ENCODE measurements around the gene TTC28.

TTC28 gene

DNA sequence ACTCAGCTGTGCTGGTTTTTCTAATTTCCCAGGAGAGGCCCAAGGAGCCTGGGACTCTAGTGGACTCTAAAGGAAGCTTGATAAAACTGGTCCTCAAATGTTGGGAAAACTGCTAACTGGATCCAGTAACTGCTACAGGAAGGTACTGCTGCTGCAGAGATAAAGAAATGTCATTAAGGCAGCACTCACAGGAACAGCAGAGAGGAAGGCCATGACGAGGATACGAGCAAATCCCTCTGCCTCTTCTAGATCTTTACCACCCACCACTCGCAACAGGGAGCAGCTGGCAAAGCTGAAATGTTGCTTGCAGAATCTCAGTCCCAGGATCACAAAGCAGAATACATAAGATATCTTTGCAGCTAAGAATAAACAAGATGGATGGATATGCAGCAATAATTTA lies 23.5 kb downstream of the TTC28 start:
- DNase-seq (ENCODE audit: low spot score), result no peak
- TF ChIP-seq, protein P1, sequence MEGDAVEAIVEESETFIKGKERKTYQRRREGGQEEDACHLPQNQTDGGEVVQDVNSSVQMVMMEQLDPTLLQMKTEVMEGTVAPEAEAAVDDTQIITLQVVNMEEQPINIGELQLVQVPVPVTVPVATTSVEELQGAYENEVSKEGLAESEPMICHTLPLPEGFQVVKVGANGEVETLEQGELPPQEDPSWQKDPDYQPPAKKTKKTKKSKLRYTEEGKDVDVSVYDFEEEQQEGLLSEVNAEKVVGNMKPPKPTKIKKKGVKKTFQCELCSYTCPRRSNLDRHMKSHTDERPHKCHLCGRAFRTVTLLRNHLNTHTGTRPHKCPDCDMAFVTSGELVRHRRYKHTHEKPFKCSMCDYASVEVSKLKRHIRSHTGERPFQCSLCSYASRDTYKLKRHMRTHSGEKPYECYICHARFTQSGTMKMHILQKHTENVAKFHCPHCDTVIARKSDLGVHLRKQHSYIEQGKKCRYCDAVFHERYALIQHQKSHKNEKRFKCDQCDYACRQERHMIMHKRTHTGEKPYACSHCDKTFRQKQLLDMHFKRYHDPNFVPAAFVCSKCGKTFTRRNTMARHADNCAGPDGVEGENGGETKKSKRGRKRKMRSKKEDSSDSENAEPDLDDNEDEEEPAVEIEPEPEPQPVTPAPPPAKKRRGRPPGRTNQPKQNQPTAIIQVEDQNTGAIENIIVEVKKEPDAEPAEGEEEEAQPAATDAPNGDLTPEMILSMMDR (IDR thresholded peaks at IDR 0.05; ENCODE audit: extremely low read depth, missing control alignments), result no peak

DNA sequence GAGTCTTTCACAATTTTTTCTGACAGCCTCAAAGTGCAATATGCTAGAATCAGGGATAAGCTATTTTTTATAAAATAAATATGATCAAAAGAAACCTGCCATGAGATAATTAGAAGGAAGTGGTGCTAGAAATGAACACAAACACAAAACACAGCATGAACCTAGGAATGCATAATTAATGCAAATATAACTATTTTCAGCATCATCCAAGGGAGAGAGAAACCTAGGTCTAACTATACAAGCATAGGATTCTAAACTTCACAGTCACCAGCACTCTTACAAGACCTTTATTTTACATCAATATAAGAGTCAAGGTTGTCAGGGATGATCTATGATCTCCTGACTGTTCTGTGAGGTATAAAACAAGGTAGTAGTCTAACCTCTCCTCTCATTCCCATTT lies 29.2 kb downstream of the TTC28 start:
- DNase-seq (ENCODE audit: low spot score), result no peak
- TF ChIP-seq, protein P1 (IDR thresholded peaks at IDR 0.05; ENCODE audit: extremely low read depth, missing control alignments), result no peak

DNA sequence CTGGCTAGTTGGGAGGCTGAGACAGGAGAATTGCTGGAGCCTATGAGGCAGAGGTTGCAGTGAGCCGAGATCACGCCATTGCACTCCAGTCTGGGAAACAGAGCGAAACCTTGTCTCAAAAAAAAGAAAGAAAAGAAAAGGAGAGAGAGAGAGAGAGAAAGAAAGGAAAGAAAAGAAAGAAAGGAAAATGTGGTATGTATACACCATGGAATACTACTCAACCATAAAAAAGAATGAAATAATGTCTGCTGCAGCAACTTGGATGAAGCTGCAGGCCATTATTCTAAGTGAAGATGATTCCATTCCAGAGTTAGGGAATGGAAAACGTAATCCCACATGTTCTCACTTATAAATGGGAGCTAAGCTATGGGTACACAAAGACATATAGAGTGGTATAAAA lies 30.8 kb downstream of the TTC28 start:
- TF ChIP-seq, protein P1 (IDR thresholded peaks at IDR 0.05; ENCODE audit: extremely low read depth, missing control alignments), result no peak
- DNase-seq (ENCODE audit: low spot score), result no peak

DNA sequence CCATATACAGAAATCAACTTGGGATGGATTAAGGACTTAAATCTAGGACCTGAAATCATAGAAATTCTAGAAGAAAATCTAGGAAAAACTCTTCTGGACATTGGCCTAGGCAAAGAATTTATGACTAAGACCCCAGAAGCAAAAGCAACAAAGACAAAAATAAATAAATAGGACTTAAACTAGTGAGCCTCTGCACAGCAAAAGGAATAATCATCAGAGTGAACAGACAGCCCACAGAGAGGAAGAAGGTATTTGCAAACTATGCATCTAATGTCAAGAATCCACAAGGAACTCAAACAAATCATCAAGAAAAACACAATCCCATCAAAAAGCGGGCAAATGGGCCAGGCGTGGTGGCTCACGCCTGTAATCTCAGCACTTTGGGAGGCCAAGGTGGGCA lies 32.4 kb downstream of the TTC28 start:
- TF ChIP-seq, protein P1 (IDR thresholded peaks at IDR 0.05; ENCODE audit: extremely low read depth, missing control alignments), result no peak
- DNase-seq (ENCODE audit: low spot score), result no peak

DNA sequence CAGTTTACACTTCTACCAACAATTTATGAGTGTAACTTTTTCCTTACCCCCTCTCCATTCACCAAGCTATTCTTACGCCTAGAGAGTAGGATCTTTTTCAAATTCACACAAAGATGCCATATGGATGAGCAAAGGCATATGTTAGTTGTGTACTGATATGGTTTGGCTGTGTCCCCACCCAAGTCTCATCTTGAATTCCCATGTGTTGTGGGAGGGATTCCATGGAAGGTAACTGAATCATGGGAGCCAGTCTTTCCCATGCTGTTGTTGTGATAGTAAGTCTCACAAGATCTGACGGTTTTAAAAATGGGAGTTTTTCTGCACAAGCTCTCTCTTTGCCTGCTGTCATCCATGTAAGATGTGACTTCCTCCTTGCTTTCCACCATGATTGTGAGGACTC lies 40.3 kb downstream of the TTC28 start:
- TF ChIP-seq, protein P1 (IDR thresholded peaks at IDR 0.05; ENCODE audit: extremely low read depth, missing control alignments), result no peak
- DNase-seq (ENCODE audit: low spot score), result no peak

DNA sequence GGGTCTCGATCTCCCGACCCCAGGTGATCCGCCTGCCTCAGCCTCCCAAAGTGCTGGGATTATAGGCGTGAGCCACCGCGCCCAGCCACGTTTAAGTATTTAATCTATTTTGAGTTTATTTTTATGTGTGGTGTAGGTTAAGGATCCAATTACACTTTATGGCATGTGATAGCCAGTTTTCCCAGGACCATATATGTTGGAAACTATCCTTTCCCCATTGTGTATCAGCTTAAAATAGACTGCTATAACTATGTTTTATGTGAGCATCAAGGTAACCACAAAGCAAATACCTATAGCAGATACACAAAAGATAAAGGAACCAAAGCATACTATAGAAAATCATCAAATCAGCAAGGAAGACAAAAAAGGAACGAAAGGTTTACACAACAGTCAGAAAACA lies 42.4 kb downstream of the TTC28 start:
- no peak for DNase-seq (ENCODE audit: low spot score)
- TF ChIP-seq, protein P1 (IDR thresholded peaks at IDR 0.05; ENCODE audit: extremely low read depth, missing control alignments), result no peak

DNA sequence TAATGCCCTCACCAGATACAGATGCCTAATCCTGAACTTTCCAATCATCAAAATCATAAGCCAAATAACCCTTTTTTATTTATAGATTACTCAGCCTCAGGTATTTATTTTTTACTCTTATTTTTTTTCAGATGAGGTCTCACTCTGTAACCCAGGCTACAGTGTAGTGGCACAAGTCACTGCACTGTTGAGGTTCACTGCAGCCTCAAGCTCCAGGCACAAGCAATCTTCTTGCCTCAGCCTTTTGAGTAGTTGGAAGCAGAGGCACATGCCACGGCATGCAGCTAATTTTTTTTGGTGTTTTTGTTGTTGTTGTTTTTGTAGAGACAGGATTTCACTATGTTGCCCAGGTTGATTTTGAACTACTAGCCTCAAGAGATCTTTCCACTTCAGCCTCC lies 49.5 kb downstream of the TTC28 start:
- TF ChIP-seq, protein P1 (IDR thresholded peaks at IDR 0.05; ENCODE audit: extremely low read depth, missing control alignments), result no peak
- no peak for DNase-seq (ENCODE audit: low spot score)

Data from GM20000 (cell line).